ENCODE data around the gene MMP2. TPM values are rescaled to one million over a fixed set of nuclear protein-coding genes. Genes with fewer than 3 reads are reported as not detected.

Gene MMP2
- total and polyA plus RNA-seq, 2 of the 8 experiments (the other 6 are each of a cell fraction or from before 2014, with no cell fraction given), result 33.6 to 58.2 TPM

DNA sequence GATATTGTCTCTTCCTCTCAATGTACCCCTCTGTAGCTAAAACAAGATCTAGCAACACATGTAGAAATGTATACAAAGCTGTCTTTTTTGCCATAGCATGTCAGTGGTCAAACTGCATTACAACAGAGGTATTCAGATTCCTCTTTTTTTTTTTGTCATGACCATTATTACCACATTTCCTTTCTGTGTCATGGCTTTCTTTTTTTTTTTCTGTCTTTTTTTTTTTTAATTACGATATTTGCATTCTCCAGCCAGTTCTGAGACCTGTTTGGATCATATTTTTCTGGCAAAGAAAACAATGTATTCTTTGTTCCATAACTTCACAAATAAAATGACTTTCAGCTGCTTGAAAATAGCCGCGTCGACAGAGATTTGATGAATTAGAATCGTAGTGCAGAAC, 60.1 kb downstream of the MMP2 start (continued):
- TF ChIP-seq CHD7 (IDR thresholded peaks at IDR 0.05; ENCODE audit: insufficient replicate concordance, low read length) (no peak), MAX (IDR thresholded peaks at IDR 0.05) (no peak), POLR2A (IDR thresholded peaks at IDR 0.05; ENCODE audit: control extremely low read depth in 1 of 2, low read depth in 2 of 2, low read length in 2 of 2) (no peak), SIX5 (IDR thresholded peaks at IDR 0.05; ENCODE audit: low read depth, low read length) (no peak), YY1 (IDR thresholded peaks at IDR 0.05; ENCODE audit: low read depth, low read length) (no peak), JUND (IDR thresholded peaks at IDR 0.05; ENCODE audit: low read length) (no peak), EP300 (IDR thresholded peaks at IDR 0.05; ENCODE audit: borderline replicate concordance in 1 of 2, low read depth in 2 of 2, low read length in 2 of 2) (no peak), SIRT6 (IDR thresholded peaks at IDR 0.05; ENCODE audit: low read length) (no peak), SUZ12 (IDR thresholded peaks at IDR 0.05; ENCODE audit: low read length) (no peak)
- TF ChIP-seq, protein P1, sequence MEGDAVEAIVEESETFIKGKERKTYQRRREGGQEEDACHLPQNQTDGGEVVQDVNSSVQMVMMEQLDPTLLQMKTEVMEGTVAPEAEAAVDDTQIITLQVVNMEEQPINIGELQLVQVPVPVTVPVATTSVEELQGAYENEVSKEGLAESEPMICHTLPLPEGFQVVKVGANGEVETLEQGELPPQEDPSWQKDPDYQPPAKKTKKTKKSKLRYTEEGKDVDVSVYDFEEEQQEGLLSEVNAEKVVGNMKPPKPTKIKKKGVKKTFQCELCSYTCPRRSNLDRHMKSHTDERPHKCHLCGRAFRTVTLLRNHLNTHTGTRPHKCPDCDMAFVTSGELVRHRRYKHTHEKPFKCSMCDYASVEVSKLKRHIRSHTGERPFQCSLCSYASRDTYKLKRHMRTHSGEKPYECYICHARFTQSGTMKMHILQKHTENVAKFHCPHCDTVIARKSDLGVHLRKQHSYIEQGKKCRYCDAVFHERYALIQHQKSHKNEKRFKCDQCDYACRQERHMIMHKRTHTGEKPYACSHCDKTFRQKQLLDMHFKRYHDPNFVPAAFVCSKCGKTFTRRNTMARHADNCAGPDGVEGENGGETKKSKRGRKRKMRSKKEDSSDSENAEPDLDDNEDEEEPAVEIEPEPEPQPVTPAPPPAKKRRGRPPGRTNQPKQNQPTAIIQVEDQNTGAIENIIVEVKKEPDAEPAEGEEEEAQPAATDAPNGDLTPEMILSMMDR (IDR thresholded peaks at IDR 0.05; ENCODE audit: control extremely low read depth in 1 of 3, insufficient read depth in 1 of 3, low read depth in 1 of 3, low read length in 3 of 3), result no peak
